ENCODE results near the gene TP53INP2.

TP53INP2 gene

GRCh38 chr20:34732523-34732922 is 28.4 kb downstream of the TP53INP2 start:
- DNase-seq = no peak

GRCh38 chr20:34736106-34736735 is 32.1 kb downstream of the TP53INP2 start:
- no peak for DNase-seq

GRCh38 chr20:34743039-34743438 is 38.9 kb downstream of the TP53INP2 start:
- DNase-seq = no peak

- DNase-seq = no peak
Observed at GRCh38 chr20:34744340-34744739, 40.2 kb downstream of the TP53INP2 start.

GRCh38 chr20:34744847-34745246 is 40.7 kb downstream of the TP53INP2 start:
- DNase-seq = no peak

GRCh38 chr20:34746674-34747073 is 42.5 kb downstream of the TP53INP2 start:
- no peak for DNase-seq

GRCh38 chr20:34747479-34747878 is 43.3 kb downstream of the TP53INP2 start:
- no peak for DNase-seq

- no peak for DNase-seq
Observed at GRCh38 chr20:34748709-34749108, 44.6 kb downstream of the TP53INP2 start.

GRCh38 chr20:34750484-34750883 is 46.3 kb downstream of the TP53INP2 start:
- no peak for DNase-seq

- no peak for DNase-seq
Observed at GRCh38 chr20:34751453-34751852, 47.3 kb downstream of the TP53INP2 start.

- DNase-seq = no peak
Observed at GRCh38 chr20:34753706-34754461, 49.7 kb downstream of the TP53INP2 start.

- DNase-seq = no peak
Observed at GRCh38 chr20:34754611-34755010, 50.5 kb downstream of the TP53INP2 start.

- no peak for DNase-seq
Observed at GRCh38 chr20:34755367-34755766, 51.2 kb downstream of the TP53INP2 start.

GRCh38 chr20:34762031-34762555 is 57.9 kb downstream of the TP53INP2 start:
- no peak for DNase-seq

All from RPMI8226 (cell line).